Head of caudate nucleus (tissue), 42 donors: Measurements from ENCODE around the gene MACIR.
A peak's percentile ranks its signal among the peaks of the same experiment; 100 is the strongest.
"Not testable (repeated sequence)": the region's sequence is repeated elsewhere in the genome, so short reads cannot be mapped to it uniquely, and the experiment has no call there.

Source experiments
- DNase-seq, 42 donors: peaks; one replicate each; pipeline versions ENCODE4 v3.0.0 to v3.0.0-alpha.2; 2020 to 2021; ENCODE audit warnings: mixed read lengths in 7 of 42
- intact Hi-C: fragments of 100-400 bp; cut with DNase I; formaldehyde crosslinking; loops from one replicate; pipeline ENCODE4 v1.15.0; 2022

The MACIR gene, protein sequence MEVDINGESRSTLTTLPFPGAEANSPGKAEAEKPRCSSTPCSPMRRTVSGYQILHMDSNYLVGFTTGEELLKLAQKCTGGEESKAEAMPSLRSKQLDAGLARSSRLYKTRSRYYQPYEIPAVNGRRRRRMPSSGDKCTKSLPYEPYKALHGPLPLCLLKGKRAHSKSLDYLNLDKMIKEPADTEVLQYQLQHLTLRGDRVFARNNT

DNA sequence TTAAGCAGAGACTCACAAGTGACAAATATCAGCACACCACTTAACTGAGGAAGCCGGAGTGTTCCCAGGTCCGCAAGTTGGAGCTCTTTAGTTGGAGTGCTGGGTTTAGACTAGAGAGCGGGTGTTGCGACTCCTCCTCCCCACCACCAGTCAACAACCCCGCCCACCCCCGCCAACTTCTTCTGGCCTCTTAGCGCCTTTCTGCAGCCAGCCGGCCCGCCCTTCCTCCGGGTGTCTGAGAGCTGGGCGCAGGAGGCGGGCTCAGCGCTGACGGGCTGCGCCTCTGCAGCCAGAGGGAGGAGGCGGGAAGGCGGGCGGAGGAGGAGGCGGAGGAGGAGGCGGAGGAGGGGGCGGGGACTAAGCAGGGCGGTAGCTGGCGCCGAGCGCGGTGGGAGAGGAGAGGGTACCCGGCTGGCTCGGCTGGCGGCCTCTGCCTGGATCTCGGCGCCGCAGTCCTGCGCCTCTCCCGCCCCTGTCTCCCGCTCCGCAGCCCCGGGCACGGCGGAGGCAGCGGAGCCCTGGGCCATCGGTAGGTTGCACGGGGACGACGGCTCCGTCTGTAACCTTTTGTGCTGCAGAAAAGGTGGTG, at the start of gene MACIR:
Gene MACIR (plus strand): TSS at position 396 of the 589 bp plus-strand sequence. CDS start 17,157 bp downstream, outside the sequence.
- intact Hi-C loops, result loop anchor here (2.0 to 10.0 kb wide), 3 partner anchors 34 to 134 kb away; partner anchors contain the start of genes GIN1 and PPIP5K2

DNA sequence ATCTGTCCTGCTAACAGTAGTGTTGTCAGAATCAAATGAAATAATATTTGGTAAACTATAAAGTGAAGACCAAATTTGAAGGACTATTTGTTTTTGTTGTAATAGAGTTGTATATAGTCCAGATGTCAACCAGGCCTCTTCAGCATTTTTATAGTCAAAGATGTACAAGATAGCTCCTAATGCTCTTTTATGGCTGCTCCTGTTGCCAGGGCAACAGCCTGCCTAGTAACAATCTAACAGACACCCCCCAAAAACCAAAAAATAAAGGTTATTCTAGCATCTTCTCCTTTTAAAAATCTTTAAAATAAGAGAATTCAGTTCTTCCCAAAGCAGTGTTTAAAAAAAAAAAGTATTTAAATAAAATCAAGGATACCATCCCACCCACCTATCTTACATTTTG, 49.5 kb upstream of the MACIR start:
- DNase-seq, result no peak

More for the DNA sequence above, at the start of gene MACIR:
- peak; percentile 80 to 97 (median 94) for DNase-seq

DNA sequence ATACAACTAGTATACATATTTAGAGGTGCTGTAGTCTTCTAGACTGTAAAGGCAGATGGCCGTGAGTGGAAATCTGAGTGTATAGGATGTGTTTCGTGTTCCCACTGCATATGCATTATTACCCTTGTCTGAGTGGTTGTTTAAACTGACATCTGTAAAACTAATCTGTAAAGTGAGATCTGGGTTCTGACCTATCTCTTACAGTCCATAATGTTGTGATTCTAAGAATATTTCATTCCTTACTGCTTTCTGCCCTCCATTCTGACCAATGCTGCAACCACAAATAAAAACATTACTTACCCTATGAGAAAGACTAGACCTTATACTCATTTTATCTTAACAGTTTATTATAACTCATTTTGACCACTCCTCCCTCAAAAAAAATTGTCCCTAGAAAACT, 47.6 kb upstream of the MACIR start:
- DNase-seq, result no peak
- intact Hi-C loops, result no loop called here

More for the DNA sequence above, 49.5 kb upstream of the MACIR start:
- intact Hi-C loops, result no loop called here

DNA sequence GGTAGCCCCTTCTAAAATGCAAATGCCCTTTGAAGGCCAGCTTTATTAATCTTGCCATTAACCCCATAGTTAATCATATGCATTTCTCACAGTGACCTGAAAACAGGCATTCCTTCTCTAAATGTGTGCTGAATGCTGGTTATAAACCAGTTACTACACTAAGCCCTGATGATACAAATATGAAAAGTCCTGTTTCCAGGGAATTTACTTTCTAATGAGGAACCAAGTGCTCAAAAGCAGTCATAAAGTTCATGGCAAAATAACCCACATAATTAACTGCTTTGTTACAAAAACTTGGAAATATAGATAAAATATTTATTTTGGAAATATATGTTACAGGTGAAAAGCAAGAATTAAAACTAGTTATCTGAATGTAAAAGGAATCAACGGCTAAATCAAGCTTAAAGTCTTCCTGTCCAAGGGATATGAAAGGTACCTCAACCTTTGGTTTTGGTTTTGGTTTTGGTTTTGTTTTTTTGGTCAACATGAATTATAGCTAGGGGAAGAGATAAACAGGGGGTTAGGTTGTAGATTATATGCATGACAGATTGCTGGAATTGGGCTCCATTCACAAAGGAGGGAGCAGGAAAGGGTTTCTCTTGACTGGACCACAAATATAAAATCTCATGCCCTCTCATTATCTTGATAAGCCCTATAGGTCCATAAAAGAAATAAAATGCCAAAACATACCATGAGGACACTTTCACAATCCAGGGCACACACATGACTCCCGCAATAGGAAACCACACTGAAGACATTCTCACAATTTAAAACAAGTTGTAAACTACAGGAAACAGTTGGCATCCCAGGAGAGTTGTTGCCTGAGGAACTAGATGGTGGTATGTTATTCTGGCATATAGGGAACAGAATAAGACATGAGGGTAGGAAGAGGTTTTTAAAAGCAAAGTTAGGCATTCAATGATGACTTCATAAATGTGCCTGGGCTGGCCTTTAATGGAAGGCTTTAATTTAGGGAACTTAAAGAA, 46.7 kb upstream of the MACIR start:
- DNase-seq, result no peak
- intact Hi-C loops, result no loop called here

DNA sequence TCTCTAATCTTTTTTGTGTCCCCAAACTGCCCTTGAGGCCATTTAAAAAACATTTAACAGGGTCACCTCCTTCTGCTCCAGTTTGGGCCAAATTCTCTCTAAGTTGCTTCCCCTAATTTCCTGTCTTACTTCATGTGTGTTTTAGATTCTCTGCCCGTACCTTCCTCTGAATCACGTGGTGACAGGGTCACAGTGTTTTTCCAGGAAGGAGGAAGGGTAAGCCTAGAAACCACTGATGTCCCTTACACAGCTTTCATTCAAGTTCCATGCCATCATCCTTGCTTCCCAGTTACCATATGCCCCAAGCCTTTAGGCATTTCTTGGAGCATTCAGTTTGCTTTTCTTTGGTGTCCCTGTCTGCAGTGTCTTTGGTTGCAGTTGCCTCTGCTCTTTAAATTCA, 42.4 kb upstream of the MACIR start:
- DNase-seq, result no peak
- intact Hi-C loops, result no loop called here

DNA sequence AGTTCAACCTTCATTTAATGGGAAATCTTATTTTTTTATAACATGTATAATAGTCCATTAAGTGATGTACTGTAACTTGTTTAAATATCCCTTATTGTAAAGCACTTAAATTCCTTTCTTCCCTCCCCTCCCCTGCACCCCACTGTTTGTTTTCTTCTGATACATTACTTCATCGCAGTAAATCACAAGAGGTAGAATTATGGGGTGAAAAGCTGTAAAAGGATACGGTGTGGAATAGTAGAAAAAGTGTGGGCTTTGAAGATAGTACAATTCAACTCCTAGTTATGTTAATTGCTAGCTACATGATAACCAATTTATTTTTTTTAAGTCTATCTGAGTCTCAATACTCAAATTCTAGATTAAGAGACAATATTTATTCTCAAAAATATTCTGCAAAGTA, 41.9 kb upstream of the MACIR start:
- DNase-seq, result no peak
- intact Hi-C loops, result no loop called here

DNA sequence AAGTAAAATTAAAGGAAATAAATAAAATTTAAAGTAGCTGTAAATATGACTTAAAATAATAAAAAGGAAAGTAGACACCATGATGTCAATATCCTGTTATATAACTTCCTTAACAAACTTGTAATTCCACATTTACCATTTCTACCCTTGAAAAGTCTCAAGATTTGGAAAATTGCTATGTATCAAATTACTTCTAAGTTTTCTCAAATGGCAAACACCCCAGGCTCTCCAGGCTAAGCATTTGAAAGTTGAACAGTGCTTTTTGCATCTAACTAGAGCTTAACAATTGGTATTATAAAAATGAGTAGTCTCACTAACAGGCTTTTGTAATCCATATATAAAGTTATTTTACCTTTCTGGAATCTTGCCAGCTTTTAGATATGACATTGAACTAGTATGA, 41.5 kb upstream of the MACIR start:
- intact Hi-C loops, result no loop called here
- no peak for DNase-seq

DNA sequence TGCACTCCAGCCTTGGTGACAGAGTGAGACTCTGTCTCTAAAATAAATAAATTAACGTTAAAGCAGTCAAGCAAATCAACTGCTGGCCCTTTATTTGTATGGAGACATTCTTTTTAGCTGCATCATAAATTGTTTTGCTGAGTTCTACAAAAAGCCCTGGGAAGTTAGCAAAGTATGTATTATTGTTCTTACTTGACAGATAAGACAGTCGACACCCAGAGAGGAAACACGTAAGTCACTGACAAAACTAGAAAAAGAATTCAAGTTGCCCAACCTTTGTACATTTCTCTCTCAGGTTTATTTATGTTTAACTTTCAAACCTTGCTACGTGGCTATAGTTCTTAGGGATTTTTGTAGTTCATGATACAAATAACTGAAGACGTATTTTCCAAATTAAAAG, 40.4 kb upstream of the MACIR start:
- DNase-seq, result no peak
- intact Hi-C loops, result no loop called here

DNA sequence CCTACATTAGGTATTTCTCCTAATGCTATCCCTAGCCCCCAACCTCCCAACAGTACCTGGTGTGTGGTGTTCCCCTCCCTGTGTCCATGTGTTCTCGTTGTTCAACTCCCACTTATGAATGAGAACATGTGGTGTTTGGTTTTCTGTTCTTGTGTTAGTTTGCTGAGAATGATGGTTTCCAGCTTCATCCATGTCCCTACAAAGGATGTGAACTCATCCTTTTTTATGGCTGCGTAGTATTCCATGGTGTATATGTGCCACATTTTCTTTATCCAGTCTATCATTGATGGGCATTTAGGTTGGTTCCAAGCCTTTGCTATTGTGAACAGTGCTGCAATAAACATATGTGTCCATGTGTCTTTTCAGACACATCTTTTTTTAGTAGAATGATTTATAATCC, 39.5 kb upstream of the MACIR start:
- intact Hi-C loops, DNase-seq: not testable (repeated sequence)

DNA sequence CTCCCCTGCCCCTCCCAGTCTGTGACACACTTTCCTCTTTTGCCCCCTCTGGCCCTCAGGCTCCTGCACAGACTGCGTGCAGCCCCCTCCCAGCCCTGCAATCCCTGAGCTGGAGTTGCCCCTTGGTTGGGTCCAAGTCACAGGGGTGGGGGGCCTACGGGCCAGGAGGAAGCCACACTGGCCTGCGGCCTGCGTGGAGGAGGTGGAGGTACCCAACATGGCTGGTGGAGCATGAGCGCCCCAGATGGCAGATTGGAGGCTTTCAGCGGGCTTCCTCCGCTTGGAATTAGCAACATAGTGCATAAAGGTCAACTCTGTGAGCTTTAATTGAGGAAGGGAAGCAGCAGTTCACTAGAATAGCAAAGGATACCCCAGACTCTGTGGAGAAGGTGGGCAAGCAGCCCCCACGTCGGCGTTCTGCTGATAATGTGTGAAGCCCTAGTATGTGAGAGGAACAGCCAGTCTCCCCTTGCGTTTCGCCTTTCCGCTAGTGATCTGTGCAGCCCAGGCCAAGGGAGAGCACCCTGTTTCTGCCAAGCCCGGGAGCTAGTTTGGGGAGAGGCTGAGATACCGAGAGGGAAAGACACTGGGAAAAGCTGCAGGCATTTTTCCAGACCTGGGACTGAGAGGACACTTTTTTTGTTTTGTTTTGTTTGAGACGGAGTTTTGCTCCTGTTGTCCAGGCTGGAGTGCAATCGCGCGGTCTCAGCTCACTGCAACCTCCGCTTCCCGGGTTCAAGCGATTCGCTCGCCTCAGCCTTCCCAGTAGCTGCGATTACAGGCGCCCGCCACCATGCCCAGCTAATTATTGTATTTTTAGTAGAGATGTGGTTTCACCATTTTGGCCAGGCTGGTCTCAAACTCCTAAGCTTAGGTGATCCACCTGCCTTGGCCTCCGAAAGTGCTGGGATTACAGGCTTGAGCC, 35.3 kb upstream of the MACIR start:
- intact Hi-C loops, result no loop called here
- no peak for DNase-seq

DNA sequence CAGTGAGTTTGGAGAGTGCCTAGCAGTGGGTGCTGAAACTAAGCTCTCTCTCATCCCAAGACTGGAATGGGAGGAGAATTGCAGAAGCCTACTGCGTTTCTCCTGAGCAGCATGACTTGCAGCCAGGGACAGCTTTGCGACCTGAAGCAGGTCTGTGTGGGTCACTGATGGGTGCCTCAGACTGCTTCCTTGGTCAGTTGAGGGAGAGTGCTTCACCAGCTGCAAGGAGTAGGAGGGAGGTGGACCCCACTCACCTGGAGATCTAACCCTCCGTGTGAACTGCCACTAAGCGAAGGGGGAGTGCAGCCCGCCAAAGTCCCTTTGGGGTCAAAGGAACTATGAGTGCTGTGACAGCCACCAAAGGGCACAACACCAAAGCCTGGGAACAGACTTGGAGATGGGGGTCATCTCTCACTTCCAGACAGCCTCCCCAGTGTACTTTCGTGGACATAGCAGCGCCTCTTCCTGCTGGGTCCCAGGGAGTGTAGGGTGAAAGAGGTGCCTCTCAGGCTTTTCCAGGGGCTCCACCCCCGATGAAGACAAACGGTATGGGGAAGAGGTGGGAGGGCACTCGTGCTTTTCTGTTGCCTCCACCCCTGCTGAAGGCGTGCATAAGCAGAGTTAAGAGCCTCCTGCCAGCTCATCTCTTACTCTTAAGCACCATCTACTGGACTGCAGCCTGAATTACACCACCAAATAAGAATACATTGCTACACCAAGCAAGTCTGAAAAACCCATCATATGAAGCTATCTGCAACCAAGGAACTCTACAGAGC, 34.3 kb upstream of the MACIR start:
- DNase-seq, result peak in 20 of 42 donors; percentile 6 to 73 (median 38)
- intact Hi-C loops, result no loop called here

DNA sequence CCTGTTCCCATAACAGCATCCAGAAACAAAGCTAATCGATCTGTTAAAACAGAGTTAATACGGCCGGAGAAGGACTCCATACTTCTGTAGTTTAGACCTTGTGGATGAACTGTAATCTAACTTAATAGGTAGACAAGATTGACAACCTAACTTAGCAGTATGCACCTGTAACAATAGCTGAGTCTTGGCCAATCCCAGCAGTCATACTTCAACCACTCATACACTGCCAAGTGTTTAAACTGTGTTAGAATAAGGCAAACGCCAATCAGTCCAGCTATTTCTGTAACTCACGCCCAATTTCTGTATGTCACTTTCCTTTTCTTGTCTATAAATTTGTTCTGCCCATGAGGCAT, 33.7 kb upstream of the MACIR start:
- DNase-seq, result no peak
- intact Hi-C loops, result no loop called here

DNA sequence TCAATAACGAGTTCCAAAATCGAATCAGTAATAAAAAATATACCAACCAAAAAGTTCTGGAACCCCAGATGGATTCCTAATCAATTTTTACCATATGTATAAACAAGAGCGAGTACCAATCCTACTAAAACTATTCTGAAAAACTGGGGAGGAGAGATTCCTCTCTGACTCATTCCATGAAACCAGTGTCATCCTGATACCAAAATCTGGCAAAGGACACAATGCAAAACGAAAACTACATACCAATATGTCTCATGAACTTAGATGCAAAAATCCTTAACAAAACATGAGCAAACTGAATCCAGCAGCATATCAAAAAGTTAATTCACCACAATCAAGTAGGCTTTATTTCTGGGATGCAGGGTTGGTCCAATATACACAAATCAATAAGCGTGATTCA, 30.5 kb upstream of the MACIR start:
- no peak for DNase-seq
- intact Hi-C loops, result no loop called here

DNA sequence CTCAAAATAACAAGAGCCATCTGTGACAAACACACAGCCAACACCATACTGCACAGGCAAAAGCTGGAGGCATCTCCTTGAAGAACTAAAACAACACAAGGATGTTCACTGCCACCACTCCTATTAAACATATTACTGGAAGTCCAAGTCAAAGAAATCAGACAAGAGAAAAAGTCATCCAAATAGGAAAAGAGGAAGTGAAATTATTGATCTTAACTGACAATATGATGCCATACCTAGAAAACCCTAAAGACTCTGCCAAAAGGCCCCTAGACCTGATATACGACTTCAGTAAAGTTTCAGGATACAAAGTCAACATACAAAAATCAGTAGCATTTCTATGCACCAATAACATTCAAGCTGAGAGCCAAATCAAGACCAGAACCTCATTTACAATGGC, 30.0 kb upstream of the MACIR start:
- intact Hi-C loops, result no loop called here
- no peak for DNase-seq

DNA sequence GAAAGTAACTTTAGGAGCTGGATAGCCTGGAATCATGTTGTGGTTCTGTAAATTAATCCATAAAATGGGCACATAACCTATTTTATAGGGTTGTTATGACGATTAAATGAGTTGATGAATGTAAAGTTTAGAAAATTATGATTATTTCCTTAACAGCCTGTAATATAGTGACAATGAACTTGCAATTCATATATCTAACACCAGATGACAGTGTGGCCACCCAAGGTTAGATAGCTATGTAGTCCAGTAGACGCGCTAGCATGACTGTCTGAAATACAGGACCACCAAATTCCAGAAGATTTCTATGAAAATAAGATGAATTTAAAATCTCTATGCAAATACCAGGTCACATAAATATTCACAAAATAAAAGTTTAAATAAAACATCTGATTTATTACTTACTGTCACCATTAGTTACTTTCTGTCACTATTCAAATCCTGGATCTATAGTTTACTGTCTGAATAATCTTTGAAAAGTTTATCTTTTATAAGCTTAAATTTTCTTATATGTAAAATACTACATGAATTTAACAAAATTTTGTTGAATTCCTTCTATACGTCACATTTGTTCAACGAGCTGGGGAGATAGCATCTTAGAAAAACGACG, 26.1 kb upstream of the MACIR start:
- peak in 15 of 42 donors; percentile 12 to 73 (median 32) for DNase-seq
- intact Hi-C loops, result loop anchor here (5.0 kb wide), 1 partner anchor 245 kb away; no protein-coding TSS in a partner anchor

DNA sequence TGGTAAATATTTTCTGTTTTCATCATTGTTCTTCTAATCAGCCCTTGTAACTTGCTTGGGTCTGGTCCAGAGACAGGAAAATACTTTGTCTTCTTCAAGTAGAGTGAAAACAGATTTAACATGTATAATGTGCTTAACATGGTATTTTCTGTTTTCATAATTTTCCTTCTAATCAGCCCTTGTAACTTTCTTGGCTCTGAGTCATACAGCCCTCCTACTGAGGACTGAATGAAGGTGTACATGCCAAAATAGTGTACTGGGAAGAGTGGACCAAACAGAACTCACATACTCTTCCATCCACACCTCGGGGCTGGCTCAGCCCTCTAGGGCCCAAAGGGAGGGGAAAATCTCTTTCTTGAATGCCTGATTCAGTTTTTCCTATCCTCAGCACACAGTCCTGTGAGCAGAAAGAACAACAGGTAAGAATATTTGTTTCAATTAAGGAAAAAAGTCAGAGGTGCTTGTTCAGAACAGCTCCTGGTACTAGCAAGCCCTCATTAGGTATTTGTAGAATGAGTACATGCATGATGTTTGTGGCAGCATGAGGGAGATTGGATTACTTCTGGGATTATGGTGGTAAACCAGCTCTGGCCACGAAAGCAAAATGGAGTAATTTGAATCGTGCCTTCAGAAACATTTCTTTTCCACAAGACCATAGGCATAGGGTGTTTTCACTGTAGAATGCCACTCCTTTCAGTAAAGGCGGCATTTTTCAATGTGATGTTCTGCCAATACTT, 24.2 kb upstream of the MACIR start:
- DNase-seq, result no peak
- intact Hi-C loops, result loop anchor here (5.0 kb wide), 1 partner anchor 243 kb away; no protein-coding TSS in a partner anchor

DNA sequence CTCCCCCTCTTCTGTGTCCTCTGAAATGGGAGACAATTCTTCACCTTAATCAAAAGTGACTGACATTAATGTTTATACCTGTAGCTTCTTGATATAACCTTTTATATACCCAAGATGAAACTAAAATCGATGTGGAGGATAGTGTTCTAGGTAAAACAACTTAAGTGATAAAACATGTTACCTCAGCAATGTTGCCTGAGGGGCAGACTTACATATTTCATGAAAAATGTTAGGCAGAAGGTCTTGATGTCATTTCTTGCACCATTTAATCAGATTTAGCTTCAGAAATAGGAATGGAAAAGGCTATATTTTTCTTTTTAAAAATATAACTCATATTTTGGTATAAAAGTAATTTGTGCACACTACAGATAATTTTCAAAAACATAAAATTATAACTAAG, 22.7 kb upstream of the MACIR start:
- DNase-seq, result no peak
- intact Hi-C loops, result no loop called here
